GM12872 (cell line): ENCODE data around the gene GAREM1.

Experiments used
- CTCF ChIP-seq: IDR thresholded peaks from 3 replicates; pipeline ENCODE4 v1.5.1; 2011; ENCODE audit warnings: low read depth, mild to moderate bottlenecking, low read length, moderate library complexity; ENCODE audit not compliant: insufficient read depth

Gene GAREM1

DNA sequence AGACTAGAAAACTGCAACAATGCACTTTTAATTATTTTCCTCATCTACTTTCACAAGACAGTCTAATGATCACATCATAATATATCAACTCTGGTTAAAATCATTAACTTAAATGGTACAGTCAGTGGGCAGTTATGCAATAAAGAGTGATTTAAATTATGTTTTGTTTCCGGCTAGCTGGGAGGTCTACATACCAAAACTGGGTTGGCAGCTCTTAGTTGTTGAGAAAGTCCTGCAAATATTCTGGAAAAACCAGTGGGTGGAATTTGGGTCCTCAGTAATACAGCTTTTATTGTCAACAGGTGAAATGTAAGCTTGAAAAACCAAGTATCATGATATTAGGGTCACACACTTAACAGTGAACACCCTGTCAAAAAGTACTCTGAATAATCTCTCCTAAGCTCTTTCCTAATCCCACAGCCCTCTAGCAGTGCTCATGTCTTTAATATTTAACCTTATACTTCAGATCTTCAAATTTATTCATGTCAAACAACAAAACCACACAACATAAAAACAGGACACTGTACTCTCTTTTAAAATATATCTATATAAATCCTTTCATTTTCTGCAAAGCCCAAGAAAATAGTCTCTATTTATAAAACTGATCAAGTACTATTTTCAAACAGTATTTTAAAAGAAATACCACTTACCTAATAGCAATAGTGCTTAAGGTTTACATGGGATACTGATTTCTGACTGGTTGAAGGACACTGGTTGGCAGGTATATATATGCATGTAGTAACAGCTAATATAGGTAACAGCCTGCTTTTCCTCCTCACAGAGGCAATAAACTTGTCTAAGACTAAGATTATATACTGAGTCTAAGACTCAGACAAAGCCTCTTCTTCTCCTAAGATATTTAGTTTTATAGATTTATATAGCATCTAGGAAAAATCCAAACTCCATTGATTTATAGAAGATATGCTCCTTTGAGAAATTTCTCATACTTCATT is 103.8 kb downstream of the GAREM1 start:
- no peak for TF ChIP-seq CTCF

DNA sequence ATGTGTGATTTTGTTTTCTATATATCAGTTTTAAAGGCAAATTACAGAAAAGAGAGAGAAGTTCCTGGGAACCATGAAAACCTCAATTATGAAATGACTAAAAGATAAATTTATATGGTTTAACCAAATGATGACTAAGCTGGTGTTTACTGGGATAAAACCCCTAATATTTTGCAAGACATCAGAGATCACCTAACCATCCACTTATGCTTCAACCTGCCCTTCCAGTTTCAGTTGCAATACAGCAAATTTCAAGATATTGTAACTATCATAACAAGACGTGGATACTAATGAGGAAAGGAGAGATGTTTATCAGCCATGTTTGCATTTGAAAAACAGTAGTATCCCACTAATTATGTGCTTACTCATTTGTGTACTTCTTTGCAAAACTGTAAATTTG is 108.2 kb downstream of the GAREM1 start:
- TF ChIP-seq CTCF = no peak

DNA sequence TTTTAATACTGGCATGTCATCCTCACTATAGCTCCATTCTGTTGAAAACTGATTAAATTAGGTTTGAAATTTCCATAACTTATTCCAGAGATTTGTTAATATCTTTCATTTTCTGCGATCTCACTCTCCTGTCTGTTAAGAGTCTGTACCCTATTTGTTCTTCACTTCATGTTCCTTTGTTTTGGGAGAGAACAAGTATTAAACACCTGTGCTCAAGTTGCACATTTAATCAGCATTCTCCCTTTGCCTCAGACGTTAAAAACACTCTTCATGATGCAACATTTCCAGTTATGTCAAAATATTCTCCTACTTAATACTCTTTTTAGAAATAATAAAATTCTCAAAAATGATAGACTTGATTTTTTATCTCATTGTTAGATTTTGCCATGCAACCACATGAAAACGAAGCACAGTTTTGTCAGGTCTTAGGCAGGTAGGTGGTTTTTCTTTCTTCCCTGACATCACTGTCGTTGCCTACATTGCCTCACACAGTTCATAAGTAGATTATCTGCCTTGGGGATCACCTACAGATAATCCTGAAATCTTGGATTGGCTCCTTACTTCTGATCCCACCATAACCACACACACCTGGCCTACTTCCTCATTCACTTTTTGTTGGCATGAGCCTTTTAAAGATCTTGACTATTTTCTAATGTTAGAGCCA is 109.9 kb downstream of the GAREM1 start:
- TF ChIP-seq CTCF = no peak

GRCh38 chr18:32358529-32358928 is 112.2 kb downstream of the GAREM1 start:
- TF ChIP-seq CTCF = no peak

GRCh38 chr18:32358075-32358474 is 112.6 kb downstream of the GAREM1 start:
- TF ChIP-seq CTCF = peak; percentile 31; the same call in 2 of the 3 replicates

DNA sequence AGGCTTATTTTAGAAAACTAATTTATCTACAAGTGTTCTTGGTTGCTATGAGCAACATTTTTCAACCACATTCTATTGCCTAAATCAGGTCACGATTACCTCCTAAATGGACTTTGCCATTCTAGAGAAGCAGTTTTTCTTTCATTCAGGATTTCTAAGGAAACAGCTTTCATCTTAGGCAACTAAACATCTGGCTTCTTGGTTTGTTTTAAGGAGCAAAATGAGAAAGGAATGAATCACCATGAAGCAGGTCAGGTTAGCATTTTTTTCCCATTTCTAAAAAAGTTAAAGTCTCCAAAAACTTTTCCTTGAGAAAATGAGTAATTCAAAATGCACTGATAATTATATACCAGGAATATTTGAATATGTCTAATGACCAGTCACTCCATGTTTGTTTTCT is 114.8 kb downstream of the GAREM1 start:
- TF ChIP-seq CTCF = no peak

GRCh38 chr18:32354518-32354917 is 116.2 kb downstream of the GAREM1 start:
- no peak for TF ChIP-seq CTCF
